CD14-positive monocyte (primary cell): ENCODE data around the gene ZNF70. TPM values are rescaled to one million over a fixed set of nuclear protein-coding genes. Genes with fewer than 3 reads are reported as not detected.

Experiments
- DNase-seq, 3 donors: peaks; one replicate each; pipeline ENCODE4 v3.0.0-alpha.2; 2011 to 2022
- H2AFZ ChIP-seq: 2 replicates; pipeline ENCODE4 v1.6.0; 2012; ENCODE audit warnings: mild to moderate bottlenecking, low read depth, low read length, inconsistent platforms; ENCODE audit not compliant: insufficient read depth, poor library complexity, severe bottlenecking
- H3K27ac ChIP-seq, 2 donors: 1 replicate in 1 of 2; 2 replicates in 1 of 2; pipeline ENCODE4 v1.5.1; 2012 to 2013; ENCODE audit warnings: low read length in 2 of 2, control low read depth in 1 of 2, inconsistent platforms in 1 of 2, low read depth in 1 of 2, mild to moderate bottlenecking in 1 of 2
- H3K27me3 ChIP-seq, 2 donors: one replicate each; pipeline versions ENCODE4 v1.6.0 to v1.6.1; 2011 to 2013; ENCODE audit warnings: low read length in 2 of 2; ENCODE audit not compliant: control insufficient read depth in 2 of 2, insufficient read depth in 2 of 2
- H3K36me3 ChIP-seq, 2 donors: replicated peaks in 1 of 2; 1 replicate in 1 of 2; 2 replicates in 1 of 2; pipeline versions ENCODE4 v1.5.1 to v1.6.1; 2012 to 2013; ENCODE audit warnings: low read length in 2 of 2, control low read depth in 1 of 2, inconsistent platforms in 1 of 2, mild to moderate bottlenecking in 1 of 2; ENCODE audit not compliant: insufficient read depth in 2 of 2, control insufficient read depth in 1 of 2
- H3K4me1 ChIP-seq, 2 donors: 1 replicate in 1 of 2; 2 replicates in 1 of 2; pipeline versions ENCODE4 v1.5.1 to v1.6.1; 2012 to 2013; ENCODE audit warnings: low read length in 2 of 2, control low read depth in 1 of 2, inconsistent platforms in 1 of 2, mild to moderate bottlenecking in 1 of 2, moderate library complexity in 1 of 2; ENCODE audit not compliant: insufficient read depth in 2 of 2, control insufficient read depth in 1 of 2
- H3K4me2 ChIP-seq: replicated peaks from 2 replicates; pipeline ENCODE3; 2012; ENCODE audit warnings: low read length, moderate library complexity, mild to moderate bottlenecking; ENCODE audit not compliant: poor library complexity, severe bottlenecking; ENCODE audit errors: extremely low read depth
- H3K4me3 ChIP-seq, 3 experiments: fragments of 200-600 bp in 1 of 3; sonication (generic) in 1 of 3; replicated peaks in 1 of 3; 1 replicate in 2 of 3; 2 replicates in 1 of 3; pipeline ENCODE4 v1.5.1; 2011 to 2013; ENCODE audit warnings: low read length in 3 of 3, mild to moderate bottlenecking in 3 of 3, control low read depth in 2 of 3, low read depth in 2 of 3, inconsistent platforms in 1 of 3, moderate library complexity in 1 of 3
- H3K79me2 ChIP-seq: 2 replicates; pipeline ENCODE4 v1.6.0; 2012; ENCODE audit warnings: mild to moderate bottlenecking, control low read depth, inconsistent platforms, low read length, moderate library complexity; ENCODE audit not compliant: insufficient read depth
- H3K9ac ChIP-seq: 2 replicates; pipeline ENCODE4 v1.6.0; 2017; ENCODE audit warnings: low read length, mild to moderate bottlenecking; ENCODE audit not compliant: insufficient read depth, poor library complexity, severe bottlenecking
- H3K9me3 ChIP-seq, 2 donors: replicated peaks in 1 of 2; 1 replicate in 1 of 2; 2 replicates in 1 of 2; pipeline versions ENCODE4 v1.5.1 to v1.6.1; 2012 to 2013; ENCODE audit warnings: low read length in 2 of 2, control low read depth in 1 of 2; ENCODE audit not compliant: control insufficient read depth in 1 of 2, insufficient read depth in 1 of 2
- H4K20me1 ChIP-seq: 2 replicates; pipeline ENCODE4 v1.6.0; 2012; ENCODE audit warnings: mild to moderate bottlenecking, low read length, control low read depth, moderate library complexity; ENCODE audit not compliant: insufficient read depth
- H3K27ac Mint-ChIP-seq, 7 donors: one replicate each; pipeline ENCODE4 v1.8.0; 2020; ENCODE audit warnings: mild to moderate bottlenecking in 7 of 7, mixed read lengths in 7 of 7, moderate library complexity in 6 of 7, inconsistent platforms in 2 of 7
- H3K27me3 Mint-ChIP-seq, 3 donors: one replicate each; pipeline ENCODE4 v1.8.0; 2021 to 2022; ENCODE audit warnings: low read depth in 3 of 3, mild to moderate bottlenecking in 3 of 3, mixed read lengths in 3 of 3, moderate library complexity in 3 of 3, inconsistent platforms in 1 of 3
- H3K36me3 Mint-ChIP-seq, 2 donors: one replicate each; pipeline ENCODE4 v1.8.0; 2020; ENCODE audit warnings: mixed read lengths in 2 of 2, inconsistent platforms in 1 of 2, mild to moderate bottlenecking in 1 of 2
- H3K4me1 Mint-ChIP-seq: one replicate; pipeline ENCODE4 v1.8.0; 2020; ENCODE audit warnings: mild to moderate bottlenecking, mixed read lengths
- H3K4me3 Mint-ChIP-seq, 2 donors: one replicate each; pipeline ENCODE4 v1.8.0; 2020; ENCODE audit warnings: mild to moderate bottlenecking in 2 of 2, mixed read lengths in 2 of 2, moderate library complexity in 1 of 2
- H3K9me3 Mint-ChIP-seq, 7 donors: one replicate each; pipeline ENCODE4 v1.8.0; 2020 to 2022; ENCODE audit warnings: mixed read lengths in 7 of 7, mild to moderate bottlenecking in 6 of 7, moderate library complexity in 6 of 7, inconsistent platforms in 2 of 7
- WGBS: methylation state at CpG from one replicate; pipeline ENCODE4 v1.1.5; 2013; ENCODE audit warnings: missing lambda C conversion rate; ENCODE audit not compliant: insufficient coverage; 5-methylcytosine and 5-hydroxymethylcytosine counted together
- intact Hi-C, 2 donors: fragments of 100-400 bp; cut with micrococcal nuclease; formaldehyde crosslinking; loops; one replicate each; pipeline versions ENCODE4 v1.15.0 to v1.15.1; 2023
- polyA plus RNA-seq, 3 donors: library from polyadenylated mRNA; depleted of rRNA in 1 of 3; unstranded in 2 of 3; stranded (reverse) in 1 of 3; fragments of 300-500 nt in 2 of 3; fragments of >200 nt in 1 of 3; fragmentation: Illumina TruSeq in 2 of 3; gene quantifications; 1 replicate in 2 of 3; 2 replicates in 1 of 3; pipeline ENCODE4 v1.2.3, GENCODE V29; 2012 to 2021
- TF ChIP-seq, protein P1 (sequence below): fragments of 200-600 bp; IDR thresholded peaks from one replicate; pipeline ENCODE4 v1.8.0; 2022; ENCODE audit warnings: antibody characterized with exemption, mild to moderate bottlenecking

ZNF70 gene
- polyA plus RNA-seq, 3 donors, result 0.04 to 0.85 (median 0.09) TPM

DNA sequence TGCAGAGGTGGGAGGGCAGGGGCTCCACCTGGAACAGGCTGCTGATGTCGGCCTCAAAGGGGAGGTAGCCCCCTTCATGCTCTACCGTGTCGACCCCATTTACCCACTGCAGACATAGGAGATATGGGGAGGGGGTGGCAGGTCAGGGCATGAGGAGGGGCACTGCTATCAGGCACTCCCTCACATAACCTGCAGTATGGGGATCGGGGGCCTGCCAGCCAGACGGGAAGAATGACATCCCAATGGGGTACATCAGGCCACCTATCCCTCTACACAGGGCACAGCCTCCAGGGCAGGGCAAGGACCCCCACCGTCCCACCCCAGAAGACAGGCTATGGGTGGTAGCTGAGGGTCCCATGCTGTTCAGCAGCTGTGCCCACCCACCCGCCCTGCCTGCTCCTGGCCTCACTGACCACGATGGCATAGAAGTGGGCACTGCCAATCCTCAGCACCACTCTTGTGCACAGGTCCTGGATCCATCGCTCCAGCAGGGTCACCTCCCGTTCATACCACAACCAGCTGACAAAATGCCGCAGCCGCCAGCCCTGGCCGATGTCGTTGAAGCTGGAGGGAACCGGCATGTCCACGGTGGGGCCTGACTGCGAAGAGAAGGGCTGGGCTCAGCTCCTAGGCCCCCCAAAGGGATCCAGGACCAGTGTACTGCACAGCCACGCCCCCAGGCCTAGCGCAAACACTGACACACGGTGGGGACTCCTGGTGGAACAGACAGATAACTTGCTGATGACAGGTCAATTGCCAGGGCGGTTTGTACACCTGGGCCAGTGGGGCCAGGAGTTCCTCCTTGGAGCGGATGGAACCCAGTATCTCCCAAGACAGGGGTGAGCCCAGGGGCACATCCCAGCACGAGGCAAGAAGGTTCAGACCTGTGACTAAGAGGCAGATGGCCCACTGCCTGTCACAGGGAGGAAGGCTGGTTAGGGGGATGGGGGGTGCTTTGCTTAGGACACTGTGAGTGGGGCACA, 36.0 kb downstream of the ZNF70 start:
- intact Hi-C loops, result loop anchor here in 1 of 2 donors (5.0 kb wide), 1 partner anchor 122 kb away; the partner anchor contains the start of gene DERL3
- Mint-ChIP-seq H3K36me3 (peaks cover 37 to 46% of the 10 kb centered on the region in 2 donors), H3K4me1 (peaks cover 21% of the 10 kb centered on the region), H3K9me3 (no peaks in the 10 kb centered on the region), H3K27me3 (peaks cover 0 to 3% (median 1%) of the 10 kb centered on the region in 3 donors), H3K4me3 (peak overlapping the region; percentile 35 to 80), H3K27ac (peak overlapping the region in 4 of 7 donors; percentile 75 to 89 (median 80))
- peaks cover 5% of the 10 kb centered on the region for H4K20me1 ChIP-seq
- no peak overlapping the region for H3K4me2 ChIP-seq
- 95% methylated on average over 17 of the region's 23 CpGs for WGBS
- H2AFZ ChIP-seq, result no peak overlapping the region
- no peaks in the 10 kb centered on the region for H3K27me3 ChIP-seq
- H3K36me3 ChIP-seq, result peaks cover 40 to 45% of the 10 kb centered on the region in 2 donors
- TF ChIP-seq, protein P1, sequence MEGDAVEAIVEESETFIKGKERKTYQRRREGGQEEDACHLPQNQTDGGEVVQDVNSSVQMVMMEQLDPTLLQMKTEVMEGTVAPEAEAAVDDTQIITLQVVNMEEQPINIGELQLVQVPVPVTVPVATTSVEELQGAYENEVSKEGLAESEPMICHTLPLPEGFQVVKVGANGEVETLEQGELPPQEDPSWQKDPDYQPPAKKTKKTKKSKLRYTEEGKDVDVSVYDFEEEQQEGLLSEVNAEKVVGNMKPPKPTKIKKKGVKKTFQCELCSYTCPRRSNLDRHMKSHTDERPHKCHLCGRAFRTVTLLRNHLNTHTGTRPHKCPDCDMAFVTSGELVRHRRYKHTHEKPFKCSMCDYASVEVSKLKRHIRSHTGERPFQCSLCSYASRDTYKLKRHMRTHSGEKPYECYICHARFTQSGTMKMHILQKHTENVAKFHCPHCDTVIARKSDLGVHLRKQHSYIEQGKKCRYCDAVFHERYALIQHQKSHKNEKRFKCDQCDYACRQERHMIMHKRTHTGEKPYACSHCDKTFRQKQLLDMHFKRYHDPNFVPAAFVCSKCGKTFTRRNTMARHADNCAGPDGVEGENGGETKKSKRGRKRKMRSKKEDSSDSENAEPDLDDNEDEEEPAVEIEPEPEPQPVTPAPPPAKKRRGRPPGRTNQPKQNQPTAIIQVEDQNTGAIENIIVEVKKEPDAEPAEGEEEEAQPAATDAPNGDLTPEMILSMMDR, result no peak
- DNase-seq, result peak in 2 of 3 donors; percentile 28 to 39
- H3K9me3 ChIP-seq, result no peaks in the 10 kb centered on the region
- peaks cover 15 to 26% of the 10 kb centered on the region in 2 donors for H3K4me1 ChIP-seq
- no peak overlapping the region for H3K4me3 ChIP-seq
- peaks cover 22% of the 10 kb centered on the region for H3K79me2 ChIP-seq
- H3K27ac ChIP-seq, result peak overlapping the region in 1 of 2 donors; percentile 45
- peak overlapping the region; percentile 91 for H3K9ac ChIP-seq

DNA sequence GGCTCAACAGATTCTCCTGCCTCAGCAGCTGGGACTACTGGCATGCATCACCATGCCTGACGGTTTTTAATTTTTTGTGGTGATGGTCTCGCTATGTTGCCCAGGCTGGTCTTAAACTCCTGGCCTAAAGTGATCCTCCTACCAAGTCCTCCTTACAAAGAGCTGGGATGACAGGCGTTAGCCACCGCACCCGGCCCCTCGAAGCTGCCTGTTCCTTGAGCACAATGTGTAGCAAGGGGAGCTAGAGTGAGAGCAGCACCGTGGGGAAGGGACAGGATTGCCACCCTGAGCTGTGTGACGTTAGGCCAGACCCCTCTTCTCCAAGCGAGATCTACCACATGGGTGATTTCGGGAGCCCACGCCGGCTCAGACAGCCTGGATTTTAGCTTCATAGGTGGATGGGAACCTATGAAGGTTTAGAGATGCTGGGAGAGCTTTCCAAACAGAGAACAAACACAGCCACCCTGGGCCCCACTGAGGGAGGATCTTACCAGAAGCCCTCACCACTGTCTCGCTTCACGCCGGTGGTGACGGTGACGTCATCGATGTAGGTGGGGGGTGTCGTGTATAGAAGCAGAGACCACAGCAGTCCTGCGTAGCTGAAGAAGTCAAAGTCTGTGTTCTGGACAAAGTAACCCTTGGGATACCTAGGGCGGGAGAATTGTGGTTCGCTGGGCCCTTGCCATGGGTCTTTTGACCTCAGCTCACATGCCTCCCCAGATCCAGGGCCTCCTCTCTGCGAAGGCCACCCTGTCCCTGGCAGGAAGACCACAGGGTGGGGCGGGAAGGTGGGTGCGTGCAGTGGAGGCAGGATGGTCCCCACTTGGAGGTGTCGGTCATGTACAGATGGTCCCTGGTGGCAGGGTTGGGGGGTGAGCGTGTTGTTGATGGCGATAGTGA, 37.0 kb downstream of the ZNF70 start:
- Mint-ChIP-seq H3K4me1 (peaks cover 21% of the 10 kb centered on the region), H3K9me3 (no peaks in the 10 kb centered on the region), H3K36me3 (peaks cover 47 to 55% of the 10 kb centered on the region in 2 donors), H3K27ac (peak overlapping the region in 4 of 7 donors; percentile 17 to 63 (median 50)), H3K27me3 (peaks cover 0 to 4% (median 3%) of the 10 kb centered on the region in 3 donors), H3K4me3 (no peak overlapping the region)
- H3K4me3 ChIP-seq, result no peak overlapping the region
- TF ChIP-seq, protein P1, result no peak
- H3K9me3 ChIP-seq, result no peaks in the 10 kb centered on the region
- H3K79me2 ChIP-seq, result peaks cover 22% of the 10 kb centered on the region
- H3K36me3 ChIP-seq, result peaks cover 50 to 55% of the 10 kb centered on the region in 2 donors
- intact Hi-C loops, result no loop called here
- H3K9ac ChIP-seq, result no peak overlapping the region
- DNase-seq, result no peak
- 93% methylated on average over 21 of the region's 28 CpGs for whole genome bisulfite sequencing
- peaks cover 5% of the 10 kb centered on the region for H4K20me1 ChIP-seq
- H3K4me2 ChIP-seq, result no peak overlapping the region
- no peak overlapping the region for H2AFZ ChIP-seq
- H3K27me3 ChIP-seq, result no peaks in the 10 kb centered on the region
- no peak overlapping the region for H3K27ac ChIP-seq
- peaks cover 15 to 26% of the 10 kb centered on the region in 2 donors for H3K4me1 ChIP-seq
